ENCODE results near the gene GPR158.

GPR158 gene

DNA sequence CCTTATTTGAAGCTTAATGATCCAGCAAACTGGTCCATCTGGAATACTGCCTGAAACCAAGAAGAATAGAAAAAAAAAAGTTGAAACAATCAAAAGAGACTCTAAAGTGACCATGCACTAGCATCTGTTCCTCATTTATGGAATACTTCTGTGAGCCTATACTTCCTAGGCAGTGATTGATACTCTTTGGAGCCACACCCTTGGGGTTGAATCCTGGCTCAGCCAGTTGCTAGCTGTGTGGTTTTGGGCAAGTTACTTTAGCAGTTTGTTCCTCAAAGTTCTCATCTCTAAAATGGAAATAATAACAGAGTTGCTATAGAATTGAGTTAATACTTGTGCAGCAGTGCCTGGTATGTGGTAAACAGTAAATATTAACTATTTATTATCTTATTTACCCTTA lies 208.9 kb downstream of the GPR158 start:
- in situ Hi-C loops (cut with MboI; ENCODE audit: low sequenced_read_pairs, unreplicated experiment): no loop called here
- no peak for TF ChIP-seq CTCF (IDR thresholded peaks at IDR 0.05; ENCODE audit: borderline replicate concordance, control extremely low read depth, extremely low read depth, insufficient read depth, missing control alignments)
- no peak for DNase-seq (ENCODE audit: low spot score)

GRCh38 chr10:25384618-25385017 lies 209.8 kb downstream of the GPR158 start:
- TF ChIP-seq CTCF (IDR thresholded peaks at IDR 0.05; ENCODE audit: borderline replicate concordance, control extremely low read depth, extremely low read depth, insufficient read depth, missing control alignments): no peak
- in situ Hi-C loops (cut with MboI; ENCODE audit: low sequenced_read_pairs, unreplicated experiment): no loop called here

DNA sequence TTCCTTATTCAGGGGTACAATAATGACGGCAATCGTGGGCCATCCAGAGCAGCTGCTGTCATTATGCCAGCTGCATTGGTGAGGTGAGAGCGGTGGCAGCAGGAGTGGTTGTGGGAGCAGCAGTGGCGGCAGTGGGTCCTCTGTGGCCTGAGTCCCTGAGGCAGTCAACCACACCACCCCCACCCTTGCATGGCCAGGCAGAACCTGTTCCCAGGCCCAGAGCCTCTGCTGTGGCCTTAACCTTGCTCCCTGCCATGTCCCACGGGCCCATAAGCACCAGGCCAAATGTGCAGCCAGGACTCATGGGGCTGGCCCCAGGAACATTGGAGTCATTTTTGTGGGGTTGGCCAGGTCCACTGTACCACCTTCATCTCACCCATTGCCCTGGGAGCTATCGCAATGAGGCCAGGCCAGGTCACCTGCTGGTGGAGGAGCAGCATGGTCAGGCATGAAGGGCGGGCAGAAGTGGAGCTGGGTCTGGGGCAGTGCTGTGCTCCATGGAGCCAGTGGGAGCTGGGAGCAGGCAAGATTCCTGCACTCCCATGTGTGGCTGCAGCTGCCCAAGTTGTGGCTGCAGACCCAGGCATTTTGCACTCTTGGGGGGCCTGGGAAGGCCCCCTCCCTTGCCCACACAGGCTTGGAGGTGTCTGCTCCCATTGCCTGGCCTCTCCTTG lies 213.5 kb downstream of the GPR158 start:
- no peak for TF ChIP-seq CTCF (IDR thresholded peaks at IDR 0.05; ENCODE audit: borderline replicate concordance, control extremely low read depth, extremely low read depth, insufficient read depth, missing control alignments)
- no peak for DNase-seq (ENCODE audit: low spot score)
- in situ Hi-C loops (cut with MboI; ENCODE audit: low sequenced_read_pairs, unreplicated experiment): no loop called here

More at GRCh38 chr10:25384618-25385017, 209.8 kb downstream of the GPR158 start:
- DNase-seq (ENCODE audit: low spot score): no peak

DNA sequence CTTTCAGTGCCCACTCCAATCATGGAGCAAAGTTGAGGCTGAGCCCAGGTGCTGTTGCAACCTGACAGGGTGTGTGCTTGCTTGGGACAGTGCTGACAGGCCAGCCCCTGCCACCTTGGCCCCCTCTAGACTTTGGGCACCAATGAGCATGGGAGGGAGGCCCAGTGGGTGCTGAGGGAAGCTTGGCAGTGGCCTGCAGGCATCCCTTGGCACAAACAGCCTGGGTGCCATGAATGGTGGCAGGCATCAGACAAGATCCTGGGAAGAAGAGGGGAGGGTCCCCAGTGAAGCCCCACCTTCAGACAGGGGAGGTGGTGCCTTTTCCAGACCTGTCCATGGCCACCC lies 214.0 kb downstream of the GPR158 start:
- TF ChIP-seq CTCF (IDR thresholded peaks at IDR 0.05; ENCODE audit: borderline replicate concordance, control extremely low read depth, extremely low read depth, insufficient read depth, missing control alignments): no peak
- in situ Hi-C loops (cut with MboI; ENCODE audit: low sequenced_read_pairs, unreplicated experiment): no loop called here
- no peak for DNase-seq (ENCODE audit: low spot score)

- no peak for TF ChIP-seq CTCF (IDR thresholded peaks at IDR 0.05; ENCODE audit: borderline replicate concordance, control extremely low read depth, extremely low read depth, insufficient read depth, missing control alignments)
- DNase-seq (ENCODE audit: low spot score): no peak
- in situ Hi-C loops (cut with MboI; ENCODE audit: low sequenced_read_pairs, unreplicated experiment): no loop called here
Observed at GRCh38 chr10:25390733-25391132, 215.9 kb downstream of the GPR158 start.

DNA sequence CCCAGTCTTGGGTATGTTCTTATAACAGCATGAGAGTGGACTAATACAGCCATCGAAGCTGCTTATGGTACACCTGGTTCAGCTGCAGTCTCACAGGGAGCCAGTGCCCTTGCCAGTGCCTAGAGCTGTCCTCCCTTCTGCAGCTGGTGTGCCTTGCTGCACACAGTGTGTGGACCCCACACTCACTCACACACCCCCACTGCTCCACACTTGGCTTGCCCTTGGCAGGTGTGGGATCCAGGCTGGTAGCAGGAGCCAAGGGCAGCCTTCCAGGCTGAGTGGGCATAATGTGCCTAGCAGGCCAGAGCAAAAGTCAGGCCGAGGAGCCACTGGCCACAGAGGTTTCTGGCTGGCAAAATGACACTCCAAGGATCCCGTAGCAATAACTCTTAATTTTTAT lies 217.3 kb downstream of the GPR158 start:
- in situ Hi-C loops (cut with MboI; ENCODE audit: low sequenced_read_pairs, unreplicated experiment): no loop called here
- DNase-seq (ENCODE audit: low spot score): no peak
- TF ChIP-seq CTCF (IDR thresholded peaks at IDR 0.05; ENCODE audit: borderline replicate concordance, control extremely low read depth, extremely low read depth, insufficient read depth, missing control alignments): no peak

Measured in GM13976 (cell line).